ENCODE results near the gene SLC13A5.
"Not testable (repeated sequence)": the region's sequence is repeated elsewhere in the genome, so short reads cannot be mapped to it uniquely, and the experiment has no call there.

SLC13A5 gene

GRCh38 chr17:6699997-6700947 lies 12.9 kb downstream of the SLC13A5 start:
- no peak overlapping the region for H3K4me3 Mint-ChIP-seq
- no peak overlapping the region for H3K27ac Mint-ChIP-seq
- no peak for TF ChIP-seq CTCF (IDR thresholded peaks at IDR 0.05; ENCODE audit: unreplicated experiment in 3 of 3)
- H3K36me3 Mint-ChIP-seq (ENCODE audit: low read depth): no peaks in the 10 kb centered on the region
- no peaks in the 10 kb centered on the region for H3K9me3 Mint-ChIP-seq
- H3K27me3 Mint-ChIP-seq (ENCODE audit: low read depth): peaks cover 17% of the 10 kb centered on the region
- H3K4me1 Mint-ChIP-seq: no peaks in the 10 kb centered on the region

GRCh38 chr17:6698004-6698403 lies 15.2 kb downstream of the SLC13A5 start:
- no peaks in the 10 kb centered on the region for H3K9me3 Mint-ChIP-seq
- no peaks in the 10 kb centered on the region for H3K36me3 Mint-ChIP-seq (ENCODE audit: low read depth)
- H3K4me1 Mint-ChIP-seq: no peaks in the 10 kb centered on the region
- peaks cover 21% of the 10 kb centered on the region for H3K27me3 Mint-ChIP-seq (ENCODE audit: low read depth)
- no peak overlapping the region for H3K4me3 Mint-ChIP-seq
- TF ChIP-seq CTCF (IDR thresholded peaks at IDR 0.05; ENCODE audit: unreplicated experiment in 3 of 3): no peak
- no peak overlapping the region for H3K27ac Mint-ChIP-seq

GRCh38 chr17:6696906-6697305 lies 16.3 kb downstream of the SLC13A5 start:
- no peaks in the 10 kb centered on the region for H3K4me1 Mint-ChIP-seq
- no peak overlapping the region for H3K27ac Mint-ChIP-seq
- peaks cover 28% of the 10 kb centered on the region for H3K27me3 Mint-ChIP-seq (ENCODE audit: low read depth)
- H3K9me3 Mint-ChIP-seq: no peaks in the 10 kb centered on the region
- H3K36me3 Mint-ChIP-seq (ENCODE audit: low read depth): no peaks in the 10 kb centered on the region
- no peak for TF ChIP-seq CTCF (IDR thresholded peaks at IDR 0.05; ENCODE audit: unreplicated experiment in 3 of 3)
- H3K4me3 Mint-ChIP-seq: no peak overlapping the region

- no peaks in the 10 kb centered on the region for H3K36me3 Mint-ChIP-seq (ENCODE audit: low read depth)
- H3K4me3 Mint-ChIP-seq: no peak overlapping the region
- no peak for TF ChIP-seq CTCF (IDR thresholded peaks at IDR 0.05; ENCODE audit: unreplicated experiment in 3 of 3)
- H3K27me3 Mint-ChIP-seq (ENCODE audit: low read depth): peaks cover 33% of the 10 kb centered on the region
- no peaks in the 10 kb centered on the region for H3K9me3 Mint-ChIP-seq
- H3K27ac Mint-ChIP-seq: no peak overlapping the region
- H3K4me1 Mint-ChIP-seq: no peaks in the 10 kb centered on the region
Measured at GRCh38 chr17:6695565-6695964, 17.6 kb downstream of the SLC13A5 start.

GRCh38 chr17:6695051-6695450 lies 18.1 kb downstream of the SLC13A5 start:
- no peaks in the 10 kb centered on the region for H3K9me3 Mint-ChIP-seq

GRCh38 chr17:6691958-6692357 lies 21.2 kb downstream of the SLC13A5 start:
- not testable (repeated sequence) for H3K4me3 Mint-ChIP-seq; H3K9me3 Mint-ChIP-seq; H3K36me3 Mint-ChIP-seq (ENCODE audit: low read depth); H3K27ac Mint-ChIP-seq; H3K4me1 Mint-ChIP-seq
- peaks cover 37% of the 10 kb centered on the region for H3K27me3 Mint-ChIP-seq (ENCODE audit: low read depth)

More at GRCh38 chr17:6695051-6695450, 18.1 kb downstream of the SLC13A5 start:
- Mint-ChIP-seq H3K36me3 (ENCODE audit: low read depth) (no peaks in the 10 kb centered on the region), H3K4me1 (no peaks in the 10 kb centered on the region), H3K4me3 (no peak overlapping the region), H3K27me3 (ENCODE audit: low read depth) (peaks cover 33% of the 10 kb centered on the region), H3K27ac (no peak overlapping the region)
- no peak for TF ChIP-seq CTCF (IDR thresholded peaks at IDR 0.05; ENCODE audit: unreplicated experiment in 3 of 3)

Data from nephron (organoid).